ENCODE measurements around the gene EPHB3. TPM values are rescaled to one million over a fixed set of nuclear protein-coding genes. Genes with fewer than 3 reads are reported as not detected.

The EPHB3 gene
- polyA plus RNA-seq, 1 experiment = 1.9 TPM

DNA sequence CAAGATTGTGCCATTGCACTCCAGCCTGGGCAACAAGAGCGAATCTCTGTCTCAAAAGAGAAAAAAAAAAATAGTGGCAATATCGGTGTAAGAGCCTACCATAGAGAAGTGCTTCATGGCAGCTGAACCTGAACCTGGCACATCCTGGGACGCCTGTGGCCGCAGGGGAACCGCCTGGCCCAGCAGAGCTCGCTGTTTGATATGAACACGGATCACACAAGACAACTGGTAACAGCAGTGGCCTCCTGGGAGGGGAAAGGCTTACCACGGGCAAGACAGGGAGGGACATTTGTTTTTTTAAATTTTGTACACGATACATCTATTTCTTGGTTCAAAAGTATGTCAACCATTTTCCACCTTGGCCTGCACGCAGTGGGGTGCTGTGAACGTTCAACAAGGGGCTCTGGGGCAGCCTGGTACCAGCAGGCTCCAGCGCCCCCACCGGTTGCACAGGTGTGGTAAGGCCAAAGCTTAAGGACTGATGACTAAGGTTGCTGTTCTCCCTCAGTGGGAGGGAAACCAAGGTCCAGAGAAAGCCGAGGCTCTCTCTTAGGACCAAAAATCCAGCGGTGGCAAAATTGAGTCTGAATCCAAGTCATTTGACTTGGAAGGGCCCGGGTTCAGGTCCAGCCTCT is 21.7 kb upstream of the EPHB3 start:
- POLR2A ChIA-PET = interaction anchor here (1.0 to 1.2 kb wide), 2 partner anchors 154 to 171 kb away, joined by 3 read pairs; no protein-coding TSS in a partner anchor
- CTCF ChIA-PET = interaction anchor here (0.5 to 10.7 kb wide), 5 partner anchors 21 to 296 kb away, joined by 3 to 215 read pairs (median 4); no protein-coding TSS in a partner anchor
- DNase-seq (ENCODE audit: low read depth, low spot score) = no peak
- Histone ChIP-seq H3K4me3 (ENCODE audit: low read depth, low read length) (no peak overlapping the region), H3K27me3 (ENCODE audit: control insufficient read depth, insufficient read depth, low read length) (peaks cover 49% of the 10 kb centered on the region), H3K27ac (ENCODE audit: low read depth, low read length) (no peak overlapping the region), H3K9me3 (ENCODE audit: control insufficient read depth, insufficient read depth, low read length) (no peaks in the 10 kb centered on the region; the same call in 1 of the 2 replicates)
- TF ChIP-seq, protein P1, sequence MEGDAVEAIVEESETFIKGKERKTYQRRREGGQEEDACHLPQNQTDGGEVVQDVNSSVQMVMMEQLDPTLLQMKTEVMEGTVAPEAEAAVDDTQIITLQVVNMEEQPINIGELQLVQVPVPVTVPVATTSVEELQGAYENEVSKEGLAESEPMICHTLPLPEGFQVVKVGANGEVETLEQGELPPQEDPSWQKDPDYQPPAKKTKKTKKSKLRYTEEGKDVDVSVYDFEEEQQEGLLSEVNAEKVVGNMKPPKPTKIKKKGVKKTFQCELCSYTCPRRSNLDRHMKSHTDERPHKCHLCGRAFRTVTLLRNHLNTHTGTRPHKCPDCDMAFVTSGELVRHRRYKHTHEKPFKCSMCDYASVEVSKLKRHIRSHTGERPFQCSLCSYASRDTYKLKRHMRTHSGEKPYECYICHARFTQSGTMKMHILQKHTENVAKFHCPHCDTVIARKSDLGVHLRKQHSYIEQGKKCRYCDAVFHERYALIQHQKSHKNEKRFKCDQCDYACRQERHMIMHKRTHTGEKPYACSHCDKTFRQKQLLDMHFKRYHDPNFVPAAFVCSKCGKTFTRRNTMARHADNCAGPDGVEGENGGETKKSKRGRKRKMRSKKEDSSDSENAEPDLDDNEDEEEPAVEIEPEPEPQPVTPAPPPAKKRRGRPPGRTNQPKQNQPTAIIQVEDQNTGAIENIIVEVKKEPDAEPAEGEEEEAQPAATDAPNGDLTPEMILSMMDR (IDR thresholded peaks at IDR 0.05; ENCODE audit: low read depth, low read length) = no peak

DNA sequence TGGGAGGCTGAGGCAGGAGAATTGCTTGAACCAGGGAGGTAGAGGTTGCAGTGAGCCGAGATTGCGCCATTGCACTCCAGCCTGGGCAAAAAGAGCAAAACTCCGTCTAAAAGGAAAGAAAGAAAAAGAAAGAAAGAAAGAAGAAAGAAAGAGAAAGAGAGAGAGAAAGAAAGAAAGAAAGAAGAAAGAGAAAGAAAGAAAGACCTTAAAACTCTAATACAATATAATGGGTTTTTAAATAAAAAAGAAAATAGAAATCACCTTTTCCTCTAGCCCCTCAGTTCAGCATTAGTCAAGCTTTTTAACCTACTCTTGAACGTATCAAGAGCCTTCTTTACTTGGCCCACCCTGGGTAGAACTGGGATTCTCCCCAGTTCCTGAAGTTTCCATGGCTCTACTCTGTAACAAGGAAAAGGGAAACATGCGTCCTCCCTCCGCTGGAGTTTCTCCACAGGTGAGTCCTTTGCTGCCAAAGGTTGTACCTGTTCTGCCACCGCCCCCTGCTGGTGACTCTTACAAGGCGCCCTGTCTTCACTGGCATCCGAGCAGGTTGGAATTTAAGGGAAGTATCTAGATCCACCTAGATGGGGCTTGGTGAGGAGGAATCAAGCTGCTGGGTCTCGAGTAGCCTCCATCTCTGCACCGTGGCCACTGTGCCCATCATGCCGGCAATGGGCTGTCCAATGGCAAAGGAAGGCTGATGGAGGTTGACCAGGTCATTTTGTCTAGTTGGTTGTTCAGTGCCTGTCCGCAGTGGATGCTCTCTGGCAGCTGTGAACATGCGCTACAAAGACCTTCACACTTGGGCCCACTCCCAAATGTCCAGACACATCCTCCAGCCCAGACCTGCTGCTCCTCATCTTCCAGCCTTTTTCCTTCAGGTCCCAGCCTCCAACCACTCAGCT is 20.6 kb upstream of the EPHB3 start:
- no peak overlapping the region for H3K4me3 ChIP-seq (ENCODE audit: low read depth, low read length)
- H3K27ac ChIP-seq (ENCODE audit: low read depth, low read length) = no peak overlapping the region
- TF ChIP-seq, protein P1 (IDR thresholded peaks at IDR 0.05; ENCODE audit: low read depth, low read length) = peak; percentile 57
- DNase-seq (ENCODE audit: low read depth, low spot score) = no peak
- ChIA-PET CTCF (interaction anchor here (0.6 to 10.7 kb wide), 9 partner anchors 20 to 252 kb away, joined by 3 to 215 read pairs (median 3); partner anchors contain the start of gene EPHB3), POLR2A (interaction anchor here (1.0 kb wide), 1 partner anchor 173 kb away, joined by 3 read pairs; no protein-coding TSS in a partner anchor)
- H3K9me3 ChIP-seq (ENCODE audit: control insufficient read depth, insufficient read depth, low read length) = no peaks in the 10 kb centered on the region; the same call in 1 of the 2 replicates
- peaks cover 48% of the 10 kb centered on the region for H3K27me3 ChIP-seq (ENCODE audit: control insufficient read depth, insufficient read depth, low read length)

DNA sequence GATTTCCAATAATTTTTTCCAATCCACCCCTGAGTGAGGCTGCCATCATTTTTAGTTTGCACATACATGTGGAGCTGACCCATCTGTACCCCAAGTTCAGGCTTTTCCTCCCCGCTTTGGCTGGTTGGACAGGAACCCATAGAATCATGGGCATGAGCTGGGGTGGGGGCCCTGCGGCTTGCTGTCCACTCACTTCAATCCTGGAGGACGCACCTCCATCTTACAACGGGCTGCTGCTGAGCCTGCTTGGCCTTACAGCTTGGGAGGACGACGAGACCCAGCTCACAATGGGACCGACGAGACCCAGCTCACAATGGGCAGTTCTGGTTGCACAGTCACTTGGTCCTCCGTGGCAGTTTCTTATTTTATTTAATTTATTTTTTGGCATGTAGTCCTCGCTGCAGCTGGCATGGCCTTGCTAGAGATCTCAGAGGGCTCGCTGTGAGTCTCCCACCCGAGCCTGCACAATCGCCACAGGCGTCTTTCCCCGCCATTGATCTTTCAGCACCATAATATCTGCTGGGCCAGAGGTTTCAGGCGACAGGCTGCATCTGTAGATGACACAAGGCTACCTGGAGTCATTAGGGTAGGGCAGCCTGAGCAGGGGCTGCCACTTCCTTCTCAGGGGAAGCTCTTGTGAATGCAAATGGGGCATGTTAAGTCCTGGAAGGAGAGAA is 19.6 kb upstream of the EPHB3 start:
- Histone ChIP-seq H3K27ac (ENCODE audit: low read depth, low read length) (no peak overlapping the region), H3K27me3 (ENCODE audit: control insufficient read depth, insufficient read depth, low read length) (peaks cover 43% of the 10 kb centered on the region), H3K9me3 (ENCODE audit: control insufficient read depth, insufficient read depth, low read length) (no peaks in the 10 kb centered on the region; the same call in 1 of the 2 replicates), H3K4me3 (ENCODE audit: low read depth, low read length) (no peak overlapping the region)
- TF ChIP-seq, protein P1 (IDR thresholded peaks at IDR 0.05; ENCODE audit: low read depth, low read length) = no peak
- ChIA-PET POLR2A (no interaction called here), CTCF (interaction anchor here (0.6 to 10.7 kb wide), 14 partner anchors 19 to 646 kb away, joined by 3 to 215 read pairs (median 4); partner anchors contain the start of gene EPHB3)
- DNase-seq (ENCODE audit: low read depth, low spot score) = no peak

DNA sequence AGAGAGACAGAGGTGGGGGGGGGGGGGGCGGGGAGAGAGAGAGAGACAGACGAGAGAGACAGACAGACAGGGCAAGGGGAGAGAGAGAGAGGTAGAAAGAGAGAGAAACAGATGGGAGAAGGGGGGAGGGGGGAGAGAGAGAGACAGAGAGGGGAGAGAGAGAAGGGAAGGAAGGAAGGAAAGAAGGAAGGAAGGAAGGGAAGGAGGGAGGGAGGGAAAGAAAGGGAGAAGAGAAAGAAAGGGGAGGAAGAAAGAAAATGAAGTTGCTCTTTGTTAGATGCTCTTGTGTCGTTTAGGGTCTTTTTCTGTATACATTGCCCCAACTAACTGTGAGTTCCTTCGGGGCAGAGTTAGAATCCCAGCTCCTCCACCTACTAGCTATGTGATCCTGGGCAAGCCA is 19.0 kb upstream of the EPHB3 start:
- Histone ChIP-seq H3K27me3 (ENCODE audit: control insufficient read depth, insufficient read depth, low read length) (peaks cover 42% of the 10 kb centered on the region), H3K4me3 (ENCODE audit: low read depth, low read length) (no peak overlapping the region)
- CTCF ChIA-PET = interaction anchor here (0.6 to 10.7 kb wide), 12 partner anchors 19 to 647 kb away, joined by 3 to 215 read pairs (median 6); partner anchors contain the start of gene EPHB3

More for the DNA sequence above, 19.0 kb upstream of the EPHB3 start:
- TF ChIP-seq, protein P1 (IDR thresholded peaks at IDR 0.05; ENCODE audit: low read depth, low read length) = no peak
- DNase-seq (ENCODE audit: low read depth, low spot score) = no peak
- POLR2A ChIA-PET = no interaction called here
- no peak overlapping the region for H3K27ac ChIP-seq (ENCODE audit: low read depth, low read length)
- no peaks in the 10 kb centered on the region; the same call in 1 of the 2 replicates for H3K9me3 ChIP-seq (ENCODE audit: control insufficient read depth, insufficient read depth, low read length)
